Activated CD8-positive, alpha-beta memory T cell treated with anti-CD3 and anti-CD28 coated beads, Interleukin-2, amount 50 U/mL, for 48 hours (primary cell): ENCODE measurements around the gene MYCT1.
"Not testable (repeated sequence)": the region's sequence is repeated elsewhere in the genome, so short reads cannot be mapped to it uniquely, and the experiment has no call there.

Experiments
- DNase-seq: peaks from one replicate; pipeline ENCODE4 v3.0.0-alpha.2; 2020

The MYCT1 gene

GRCh38 chr6:152697634-152698033 lies at the start of gene MYCT1:
Gene MYCT1, plus strand, starts transcription at chr6:152697897. Its CDS starts 6 bp downstream, at chr6:152697903.
- DNase-seq: no peak

GRCh38 chr6:152648105-152648504 lies 49.6 kb upstream of the MYCT1 start:
- DNase-seq: no peak

GRCh38 chr6:152651986-152652385 lies 45.7 kb upstream of the MYCT1 start:
- DNase-seq: no peak

GRCh38 chr6:152661776-152662175 lies 35.9 kb upstream of the MYCT1 start:
- DNase-seq: no peak

- no peak for DNase-seq
Observed at GRCh38 chr6:152669895-152670294, 27.8 kb upstream of the MYCT1 start.

- no peak for DNase-seq
Observed at GRCh38 chr6:152671171-152671570, 26.5 kb upstream of the MYCT1 start.

GRCh38 chr6:152673236-152673635 lies 24.5 kb upstream of the MYCT1 start:
- DNase-seq: no peak

GRCh38 chr6:152680151-152680550 lies 17.5 kb upstream of the MYCT1 start:
- DNase-seq: no peak

- DNase-seq: no peak
Observed at GRCh38 chr6:152680879-152681517, 16.7 kb upstream of the MYCT1 start.

GRCh38 chr6:152682141-152682540 lies 15.6 kb upstream of the MYCT1 start:
- no peak for DNase-seq

GRCh38 chr6:152682935-152683334 lies 14.8 kb upstream of the MYCT1 start:
- DNase-seq: not testable (repeated sequence)

- no peak for DNase-seq
Observed at GRCh38 chr6:152685819-152686218, 11.9 kb upstream of the MYCT1 start.

- no peak for DNase-seq
Observed at GRCh38 chr6:152695372-152696045, 2.2 kb upstream of the MYCT1 start.

- no peak for DNase-seq
Observed at GRCh38 chr6:152696522-152696921, 1.2 kb upstream of the MYCT1 start.

GRCh38 chr6:152698692-152699091 lies 995 bp downstream of the MYCT1 start:
- DNase-seq: no peak

- no peak for DNase-seq
Observed at GRCh38 chr6:152700427-152700826, 2.7 kb downstream of the MYCT1 start.

GRCh38 chr6:152701081-152701862 lies 3.6 kb downstream of the MYCT1 start:
- no peak for DNase-seq

GRCh38 chr6:152701863-152702401 lies 4.2 kb downstream of the MYCT1 start:
- DNase-seq: no peak

GRCh38 chr6:152703750-152704149 lies 6.1 kb downstream of the MYCT1 start:
- not testable (repeated sequence) for DNase-seq

- DNase-seq: no peak
Observed at GRCh38 chr6:152705327-152705726, 7.6 kb downstream of the MYCT1 start.

GRCh38 chr6:152716322-152716721 lies 18.6 kb downstream of the MYCT1 start:
- DNase-seq: no peak

- no peak for DNase-seq
Observed at GRCh38 chr6:152720974-152721373, 23.3 kb downstream of the MYCT1 start.

GRCh38 chr6:152721956-152722355 lies 24.3 kb downstream of the MYCT1 start:
- DNase-seq: no peak

- DNase-seq: no peak
Observed at GRCh38 chr6:152723398-152723797, 25.7 kb downstream of the MYCT1 start.
